Small intestine (tissue), 7 donors: ENCODE data around the gene UCN3. TPM values are rescaled to one million over a fixed set of nuclear protein-coding genes. Genes with fewer than 3 reads are reported as not detected.

ENCODE experiments used
- DNase-seq, 2 donors: peaks; one replicate each; pipeline versions ENCODE4 v3.0.0 to v3.0.0-alpha.2; 2013
- FAIRE-seq: peaks from 2 replicates; lab custom pipeline; 2012; peaks lifted over from hg19 to GRCh38; lab: Jason Lieb, UNC
- H3K27ac ChIP-seq, 3 donors: one replicate each; pipeline ENCODE4 v1.5.1; 2013; ENCODE audit warnings: low read length in 2 of 3, mild to moderate bottlenecking in 2 of 3, control low read depth in 1 of 3, inconsistent platforms in 1 of 3, low read depth in 1 of 3, moderate library complexity in 1 of 3
- H3K27me3 ChIP-seq, 3 donors: one replicate each; pipeline ENCODE4 v1.6.1; 2013; ENCODE audit warnings: low read length in 3 of 3, inconsistent platforms in 1 of 3; ENCODE audit not compliant: control insufficient read depth in 3 of 3, insufficient read depth in 3 of 3
- H3K36me3 ChIP-seq, 3 donors: one replicate each; pipeline ENCODE4 v1.6.1; 2013; ENCODE audit warnings: low read length in 3 of 3, inconsistent platforms in 1 of 3, low read depth in 1 of 3, mild to moderate bottlenecking in 1 of 3, moderate library complexity in 1 of 3; ENCODE audit not compliant: control insufficient read depth in 3 of 3, insufficient read depth in 2 of 3
- H3K4me1 ChIP-seq, 3 donors: one replicate each; pipeline ENCODE4 v1.6.1; 2013; ENCODE audit warnings: low read length in 2 of 3, inconsistent platforms in 1 of 3, low read depth in 1 of 3, mild to moderate bottlenecking in 1 of 3, moderate library complexity in 1 of 3; ENCODE audit not compliant: control insufficient read depth in 3 of 3, insufficient read depth in 2 of 3
- H3K4me3 ChIP-seq, 3 donors: one replicate each; pipeline ENCODE4 v1.5.1; 2013; ENCODE audit warnings: low read length in 3 of 3, control low read depth in 1 of 3, inconsistent platforms in 1 of 3, low read depth in 1 of 3, mild to moderate bottlenecking in 1 of 3, moderate library complexity in 1 of 3
- H3K9me3 ChIP-seq, 2 donors: one replicate each; pipeline ENCODE4 v1.6.1; 2013; ENCODE audit warnings: low read depth in 1 of 2, low read length in 1 of 2; ENCODE audit not compliant: control insufficient read depth in 2 of 2, insufficient read depth in 1 of 2
- WGBS, 3 donors: extraction: QIAGEN DNeasy Blood & Tissue Kit; methylation state at CpG; one replicate each; pipeline ENCODE4 v1.1.7; 2013; 5-methylcytosine and 5-hydroxymethylcytosine counted together
- polyA plus RNA-seq, 4 donors: library from polyadenylated mRNA; stranded (reverse) in 3 of 4; unstranded in 1 of 4; fragments of 200-250 nt in 3 of 4; fragments of 120-200 nt in 1 of 4; gene quantifications; one replicate each; pipeline versions ENCODE4 v1.2.1 to v1.2.3, GENCODE V29; 2013
- donor health status: healthy with polysubstance abuse.
- donor health status: control.
- donor health status: control.
- donor health status: Bipolar disorder and iron deficiency.
- donor health status: healthy.

The UCN3 gene
- polyA plus RNA-seq, 4 donors = 1.9 to 5.8 (median 3.0) TPM

DNA sequence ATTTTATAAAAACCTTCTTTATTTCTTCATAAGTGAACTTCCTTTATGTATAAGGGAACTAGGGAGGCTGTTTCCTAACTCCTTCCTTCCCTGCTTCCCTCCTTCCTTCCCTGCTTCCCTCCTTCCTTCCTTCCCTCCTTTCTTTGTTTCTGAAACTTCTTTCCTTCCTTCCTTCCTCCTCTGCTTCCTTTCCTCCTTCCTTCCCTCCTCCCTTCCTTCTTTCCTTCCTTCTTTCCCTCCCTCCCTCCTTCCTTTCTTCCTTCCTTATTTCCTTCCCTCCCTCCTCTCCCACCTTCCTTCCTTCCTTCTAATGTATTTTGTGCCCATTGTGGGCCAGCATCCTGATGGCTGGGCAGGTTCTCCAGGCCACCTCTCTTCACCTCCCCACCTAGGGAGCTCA lies 26.8 kb upstream of the UCN3 start:
- Histone ChIP-seq H3K27ac (no peak overlapping the region), H3K4me1 (no peaks in the 10 kb centered on the region), H3K27me3 (no peaks in the 10 kb centered on the region), H3K4me3 (no peak overlapping the region), H3K36me3 (no peaks in the 10 kb centered on the region), H3K9me3 (no peaks in the 10 kb centered on the region)
- FAIRE-seq (no peak), DNase-seq (no peak)

DNA sequence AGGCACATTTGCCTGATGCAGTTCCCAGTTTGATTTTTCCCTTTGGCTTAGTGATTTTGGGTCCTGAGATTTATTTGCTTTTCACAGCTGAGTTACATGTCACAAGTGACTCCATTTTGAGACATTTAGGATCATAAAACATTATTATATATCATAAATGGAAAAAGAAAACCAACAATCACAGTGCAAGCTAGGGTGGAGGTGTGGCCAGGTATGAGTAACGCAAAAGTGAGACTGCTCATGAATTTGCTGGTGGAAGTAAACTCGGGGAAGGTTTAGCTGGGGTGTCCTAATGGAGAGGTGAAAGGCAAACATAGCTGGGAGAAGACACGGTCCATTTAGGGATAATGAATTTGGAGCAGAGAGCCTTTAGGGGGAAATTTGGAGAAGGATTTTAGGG lies 21.7 kb upstream of the UCN3 start:
- 16 to 81% (median 63%) methylated on average over 3 of the region's 3 CpGs for WGBS, 3 donors
- Histone ChIP-seq H3K27me3 (no peaks in the 10 kb centered on the region), H3K4me1 (no peaks in the 10 kb centered on the region), H3K27ac (no peak overlapping the region), H3K4me3 (no peak overlapping the region), H3K9me3 (no peaks in the 10 kb centered on the region), H3K36me3 (no peaks in the 10 kb centered on the region)
- peak in 1 of 2 donors; percentile 11 for DNase-seq
- FAIRE-seq = no peak

DNA sequence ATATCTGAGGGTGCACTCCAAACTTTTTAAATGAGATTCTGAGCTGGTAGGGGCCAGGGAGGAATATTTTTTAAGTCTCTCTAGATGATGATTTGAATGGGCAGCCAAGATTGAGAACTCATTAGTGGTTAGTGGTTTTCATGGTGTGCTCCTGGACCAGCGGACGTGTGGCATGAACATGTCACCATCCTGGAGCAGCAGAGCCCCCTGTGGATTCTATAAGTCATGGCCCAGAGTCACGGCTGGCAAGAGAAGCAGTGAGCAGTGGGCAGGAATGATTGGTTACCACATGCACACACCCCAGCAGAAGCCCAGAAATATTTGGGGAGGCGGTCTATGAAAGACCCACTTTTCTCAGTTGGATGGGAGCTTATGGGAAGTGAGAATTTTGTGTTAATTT lies 21.2 kb upstream of the UCN3 start:
- Histone ChIP-seq H3K27ac (no peak overlapping the region), H3K36me3 (no peaks in the 10 kb centered on the region), H3K27me3 (no peaks in the 10 kb centered on the region), H3K9me3 (no peaks in the 10 kb centered on the region), H3K4me1 (no peaks in the 10 kb centered on the region), H3K4me3 (no peak overlapping the region)
- FAIRE-seq = no peak
- 67 to 86% (median 67%) methylated on average over 4 of the region's 4 CpGs for WGBS, 3 donors
- no peak for DNase-seq

DNA sequence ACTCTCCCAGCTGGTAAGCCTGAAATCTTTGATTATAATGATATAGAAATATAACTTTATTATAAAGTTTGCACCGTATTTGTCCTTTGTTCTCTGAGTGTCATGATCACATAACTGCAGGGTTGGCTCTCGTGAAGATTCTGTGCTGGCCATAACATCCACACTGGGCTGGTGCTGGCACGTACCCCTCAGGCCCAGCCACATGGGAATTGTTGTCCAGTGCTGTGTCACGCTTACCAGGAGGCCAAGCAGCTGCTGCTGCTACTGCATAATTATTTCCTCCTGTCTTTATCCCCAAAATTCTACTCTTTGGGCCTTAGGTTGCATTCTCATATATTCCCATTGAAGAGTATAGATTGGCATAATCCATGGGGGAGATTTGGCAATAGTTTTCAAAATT lies 20.8 kb upstream of the UCN3 start:
- FAIRE-seq (no peak), DNase-seq (no peak)
- Histone ChIP-seq H3K9me3 (no peaks in the 10 kb centered on the region), H3K4me3 (no peak overlapping the region), H3K4me1 (no peaks in the 10 kb centered on the region), H3K36me3 (no peaks in the 10 kb centered on the region), H3K27me3 (no peaks in the 10 kb centered on the region), H3K27ac (no peak overlapping the region)
- 83 to 91% (median 87%) methylated on average over 4 of the region's 4 CpGs for WGBS, 3 donors

DNA sequence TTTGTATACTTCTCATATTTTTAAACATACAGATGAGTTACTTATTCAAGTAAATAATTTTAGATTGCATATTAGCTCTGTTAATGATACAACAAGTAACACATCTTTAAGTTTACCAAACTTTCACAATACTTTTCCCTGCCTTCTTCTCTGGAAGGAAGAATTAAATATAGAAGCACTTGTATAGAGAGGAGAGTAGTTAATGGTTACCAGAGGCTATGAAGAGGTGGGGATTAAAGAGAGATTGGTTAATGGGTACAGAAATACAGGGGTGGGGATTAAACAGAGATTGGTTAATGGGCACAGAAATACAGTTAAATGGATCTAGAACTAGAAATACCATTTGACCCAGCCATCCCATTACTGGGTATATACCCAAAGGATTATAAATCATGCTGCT lies 20.0 kb upstream of the UCN3 start:
- DNase-seq (no peak), FAIRE-seq (no peak)
- no peak overlapping the region for H3K4me3 ChIP-seq
- no peak overlapping the region for H3K27ac ChIP-seq
- no peaks in the 10 kb centered on the region for H3K4me1 ChIP-seq
- H3K36me3 ChIP-seq = no peaks in the 10 kb centered on the region
- H3K27me3 ChIP-seq = no peaks in the 10 kb centered on the region
- H3K9me3 ChIP-seq = no peaks in the 10 kb centered on the region

DNA sequence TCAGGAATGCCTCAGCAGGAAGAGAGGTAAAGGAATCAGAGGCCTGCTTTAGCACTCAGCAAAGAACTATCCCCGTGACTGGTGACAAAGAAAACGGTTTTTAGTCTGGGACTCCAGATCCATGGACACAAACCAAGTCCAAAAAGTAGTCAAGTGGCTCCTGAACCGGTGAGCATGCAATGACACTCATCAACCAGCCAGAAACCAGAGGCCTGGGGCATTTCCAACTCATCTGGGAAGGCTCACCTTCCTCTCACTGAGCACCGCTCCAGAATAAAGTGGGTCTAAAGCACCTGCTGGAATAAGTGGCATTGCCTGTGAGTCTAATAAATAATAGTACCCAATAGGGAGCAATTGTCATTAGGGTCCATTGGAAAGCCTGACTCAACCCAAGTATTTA lies 17.9 kb upstream of the UCN3 start:
- no peaks in the 10 kb centered on the region for H3K27me3 ChIP-seq
- H3K9me3 ChIP-seq = no peaks in the 10 kb centered on the region
- H3K4me3 ChIP-seq = no peak overlapping the region
- FAIRE-seq (no peak), DNase-seq (no peak)
- no peaks in the 10 kb centered on the region for H3K36me3 ChIP-seq
- H3K4me1 ChIP-seq = no peaks in the 10 kb centered on the region
- H3K27ac ChIP-seq = no peak overlapping the region
- 72 to 85% (median 79%) methylated on average over 4 of the region's 4 CpGs for WGBS, 3 donors

DNA sequence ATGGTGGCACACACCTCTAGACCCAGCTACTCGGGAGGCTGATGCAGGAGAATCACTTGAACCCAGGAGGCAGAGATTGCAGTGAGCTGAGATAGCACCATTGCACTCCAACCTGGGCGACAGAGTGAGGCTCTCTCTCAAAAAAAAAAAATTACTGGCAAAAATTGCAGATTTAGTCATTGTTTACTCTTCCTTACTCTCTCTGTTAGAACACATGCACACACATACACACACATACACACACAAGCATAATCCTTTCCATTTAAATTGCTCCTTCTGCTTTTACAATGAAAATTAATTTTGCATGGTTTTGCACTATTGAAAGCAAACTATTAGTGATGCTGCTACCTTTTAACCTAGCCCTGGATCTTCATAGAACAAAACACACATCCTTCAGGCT lies 15.4 kb upstream of the UCN3 start:
- Histone ChIP-seq H3K4me1 (no peaks in the 10 kb centered on the region), H3K9me3 (no peaks in the 10 kb centered on the region), H3K36me3 (no peaks in the 10 kb centered on the region), H3K27ac (no peak overlapping the region), H3K27me3 (no peaks in the 10 kb centered on the region), H3K4me3 (no peak overlapping the region)
- FAIRE-seq (no peak), DNase-seq (no peak)
- 70 to 84% (median 83%) methylated on average over 2 of the region's 2 CpGs for WGBS, 3 donors

DNA sequence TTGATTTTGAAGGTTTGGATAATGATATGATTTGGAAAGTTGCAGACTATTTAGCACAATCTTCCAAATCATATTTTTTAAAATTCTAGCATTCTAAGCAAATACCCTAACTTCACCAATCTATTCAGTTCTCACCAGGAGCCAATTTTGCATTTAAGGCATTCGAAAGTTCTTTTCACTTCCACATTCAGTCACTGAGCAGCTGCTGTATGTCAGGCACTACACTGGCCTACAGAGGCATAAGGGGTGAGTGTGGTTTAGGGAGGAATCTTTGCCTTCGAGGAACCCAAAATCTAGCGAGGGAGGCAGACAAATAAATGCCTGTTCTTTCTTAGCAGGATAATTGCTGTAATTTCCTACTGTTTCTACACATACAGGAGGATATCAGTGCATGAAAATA lies 10.7 kb upstream of the UCN3 start:
- H3K36me3 ChIP-seq = no peaks in the 10 kb centered on the region
- H3K27me3 ChIP-seq = peaks cover 0 to 2% (median 0%) of the 10 kb centered on the region in 3 donors
- FAIRE-seq = no peak
- no peaks in the 10 kb centered on the region for H3K9me3 ChIP-seq
- WGBS, 3 donors = 56 to 88% (median 61%) methylated on average over 3 of the region's 3 CpGs
- H3K4me1 ChIP-seq = no peaks in the 10 kb centered on the region
- no peak overlapping the region for H3K27ac ChIP-seq
- no peak overlapping the region for H3K4me3 ChIP-seq
- DNase-seq = no peak

DNA sequence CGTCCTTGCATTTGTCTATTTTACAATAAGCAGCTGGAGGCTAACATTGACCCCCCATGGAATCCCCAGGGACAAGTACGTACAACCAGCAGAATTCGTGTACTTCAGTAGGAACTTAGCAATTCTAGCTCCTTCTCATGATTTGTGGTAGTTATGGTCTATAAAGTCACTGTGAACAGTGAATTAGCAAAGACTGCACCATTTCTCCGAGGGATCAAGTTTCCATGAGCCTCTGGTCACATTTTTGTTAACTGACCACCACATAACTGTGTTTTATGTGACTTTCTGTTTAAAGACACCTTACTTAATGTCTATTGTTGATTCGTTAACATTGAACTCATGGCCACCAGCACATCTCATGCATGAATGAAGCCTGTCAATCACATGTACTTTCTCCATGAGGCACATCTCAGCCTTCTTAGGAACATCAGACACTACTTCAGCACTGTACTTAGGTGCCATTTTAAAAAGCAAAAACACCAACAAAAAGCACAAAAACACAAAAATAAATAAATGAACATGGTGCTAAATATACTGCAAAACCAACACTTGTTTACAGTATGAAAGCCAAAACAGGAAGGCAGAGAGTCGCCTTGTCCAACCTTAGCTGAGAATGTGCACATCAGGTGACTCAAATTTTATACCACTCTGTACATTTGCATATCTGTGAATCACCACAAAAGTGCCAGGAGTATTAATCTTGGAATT lies 9.0 kb upstream of the UCN3 start:
- H3K4me3 ChIP-seq = no peak overlapping the region
- DNase-seq (no peak), FAIRE-seq (no peak)
- no peaks in the 10 kb centered on the region for H3K9me3 ChIP-seq
- no peaks in the 10 kb centered on the region for H3K4me1 ChIP-seq
- no peak overlapping the region for H3K27ac ChIP-seq
- peaks cover 0 to 2% (median 0%) of the 10 kb centered on the region in 3 donors for H3K27me3 ChIP-seq
- no peaks in the 10 kb centered on the region for H3K36me3 ChIP-seq
- WGBS, 3 donors = 86 to 90% (median 88%) methylated on average over 6 of the region's 6 CpGs
